Stomach smooth muscle (tissue), 2 donors: ENCODE results near the gene NEURL1.

Source experiments
- H3K27ac ChIP-seq: one replicate; pipeline ENCODE4 v1.7.0; 2013; ENCODE audit warnings: mild to moderate bottlenecking, low read length, inconsistent platforms
- H3K27me3 ChIP-seq, 2 donors: one replicate each; pipeline ENCODE4 v1.7.0; 2013; ENCODE audit warnings: low read length in 2 of 2; ENCODE audit not compliant: insufficient read depth in 2 of 2, control insufficient read depth in 1 of 2
- H3K36me3 ChIP-seq, 2 donors: one replicate each; pipeline ENCODE4 v1.7.0; 2013; ENCODE audit warnings: low read length in 2 of 2; ENCODE audit not compliant: control insufficient read depth in 2 of 2, insufficient read depth in 2 of 2
- H3K4me1 ChIP-seq: one replicate; pipeline ENCODE4 v1.7.0; 2013; ENCODE audit warnings: low read length; ENCODE audit not compliant: control insufficient read depth, insufficient read depth
- H3K4me3 ChIP-seq, 2 donors: one replicate each; pipeline ENCODE4 v1.7.0; 2013; ENCODE audit warnings: low read length in 2 of 2
- H3K9ac ChIP-seq, 2 donors: one replicate each; pipeline ENCODE4 v1.7.0; 2013; ENCODE audit warnings: low read length in 2 of 2, mild to moderate bottlenecking in 1 of 2
- H3K9me3 ChIP-seq, 2 donors: one replicate each; pipeline ENCODE4 v1.7.0; 2013; ENCODE audit warnings: low read length in 2 of 2; ENCODE audit not compliant: control insufficient read depth in 2 of 2
- donor health status: healthy.
- donor health status: Pancreatic carcinoma.

Gene NEURL1

GRCh38 chr10:103493362-103493915 is at the start of gene NEURL1:
NEURL1 (plus strand) TSS chr10:103493705; CDS start chr10:103494388, 683 bp downstream.
- peaks cover 29 to 30% of the 10 kb centered on the region in 2 donors for H3K27me3 ChIP-seq
- H3K27ac ChIP-seq, result no peak within 1 kb of the TSS
- H3K36me3 ChIP-seq, result no peaks in the 10 kb centered on the region
- H3K4me3 ChIP-seq, result peak within 1 kb of the TSS; percentile 56 to 68
- no peak within 1 kb of the TSS for H3K9ac ChIP-seq
- H3K4me1 ChIP-seq, result peaks cover 13% of the 10 kb centered on the region
- no peaks in the 10 kb centered on the region for H3K9me3 ChIP-seq

- no peaks in the 10 kb centered on the region for H3K27me3 ChIP-seq
- H3K4me3 ChIP-seq, result no peak overlapping the region
- H3K9ac ChIP-seq, result no peak overlapping the region
- peaks cover 39 to 65% of the 10 kb centered on the region in 2 donors for H3K36me3 ChIP-seq
- H3K27ac ChIP-seq, result no peak overlapping the region
- H3K4me1 ChIP-seq, result peaks cover 36% of the 10 kb centered on the region
- H3K9me3 ChIP-seq, result no peaks in the 10 kb centered on the region
Measured at GRCh38 chr10:103444478-103444877, 49.0 kb upstream of the NEURL1 start.

- H3K9ac ChIP-seq, result no peak overlapping the region
- no peaks in the 10 kb centered on the region for H3K27me3 ChIP-seq
- no peaks in the 10 kb centered on the region for H3K9me3 ChIP-seq
- H3K4me1 ChIP-seq, result peaks cover 45% of the 10 kb centered on the region
- H3K36me3 ChIP-seq, result peaks cover 38 to 61% of the 10 kb centered on the region in 2 donors
- H3K27ac ChIP-seq, result peak overlapping the region; percentile 69
- no peak overlapping the region for H3K4me3 ChIP-seq
Measured at GRCh38 chr10:103445366-103445765, 48.1 kb upstream of the NEURL1 start.

- peaks cover 33 to 55% of the 10 kb centered on the region in 2 donors for H3K36me3 ChIP-seq
- H3K27me3 ChIP-seq, result no peaks in the 10 kb centered on the region
- peaks cover 49% of the 10 kb centered on the region for H3K4me1 ChIP-seq
- H3K9me3 ChIP-seq, result no peaks in the 10 kb centered on the region
- H3K4me3 ChIP-seq, result no peak overlapping the region
- no peak overlapping the region for H3K9ac ChIP-seq
- H3K27ac ChIP-seq, result peak overlapping the region; percentile 69
Measured at GRCh38 chr10:103445767-103446567, 47.5 kb upstream of the NEURL1 start.

GRCh38 chr10:103447187-103447586 is 46.3 kb upstream of the NEURL1 start:
- peaks cover 33 to 49% of the 10 kb centered on the region in 2 donors for H3K36me3 ChIP-seq
- no peaks in the 10 kb centered on the region for H3K27me3 ChIP-seq
- H3K4me3 ChIP-seq, result no peak overlapping the region
- H3K27ac ChIP-seq, result no peak overlapping the region
- H3K9me3 ChIP-seq, result no peaks in the 10 kb centered on the region
- peaks cover 59% of the 10 kb centered on the region for H3K4me1 ChIP-seq
- no peak overlapping the region for H3K9ac ChIP-seq

GRCh38 chr10:103448746-103449145 is 44.8 kb upstream of the NEURL1 start:
- peaks cover 67% of the 10 kb centered on the region for H3K4me1 ChIP-seq
- H3K9me3 ChIP-seq, result no peaks in the 10 kb centered on the region
- H3K4me3 ChIP-seq, result peak overlapping the region in 1 of 2 donors; percentile 86
- no peaks in the 10 kb centered on the region for H3K27me3 ChIP-seq
- peaks cover 18 to 40% of the 10 kb centered on the region in 2 donors for H3K36me3 ChIP-seq
- no peak overlapping the region for H3K9ac ChIP-seq
- peak overlapping the region; percentile 18 for H3K27ac ChIP-seq

- peak overlapping the region; percentile 18 for H3K27ac ChIP-seq
- H3K4me1 ChIP-seq, result peaks cover 63% of the 10 kb centered on the region
- H3K4me3 ChIP-seq, result peak overlapping the region in 1 of 2 donors; percentile 86
- peaks cover 12 to 33% of the 10 kb centered on the region in 2 donors for H3K36me3 ChIP-seq
- H3K9ac ChIP-seq, result no peak overlapping the region
- H3K27me3 ChIP-seq, result no peaks in the 10 kb centered on the region
- no peaks in the 10 kb centered on the region for H3K9me3 ChIP-seq
Measured at GRCh38 chr10:103449208-103450144, 44.0 kb upstream of the NEURL1 start.

GRCh38 chr10:103450201-103450695 is 43.3 kb upstream of the NEURL1 start:
- H3K27me3 ChIP-seq, result no peaks in the 10 kb centered on the region
- peak overlapping the region; percentile 74 to 86 for H3K4me3 ChIP-seq
- H3K9me3 ChIP-seq, result no peaks in the 10 kb centered on the region
- peak overlapping the region; percentile 64 to 66 for H3K9ac ChIP-seq
- peaks cover 59% of the 10 kb centered on the region for H3K4me1 ChIP-seq
- H3K27ac ChIP-seq, result peak overlapping the region; percentile 60
- H3K36me3 ChIP-seq, result peaks cover 7 to 25% of the 10 kb centered on the region in 2 donors

- peak overlapping the region; percentile 66 to 79 for H3K9ac ChIP-seq
- H3K36me3 ChIP-seq, result peaks cover 7 to 22% of the 10 kb centered on the region in 2 donors
- H3K4me1 ChIP-seq, result peaks cover 52% of the 10 kb centered on the region
- peak overlapping the region; percentile 74 to 86 for H3K4me3 ChIP-seq
- H3K27me3 ChIP-seq, result no peaks in the 10 kb centered on the region
- no peaks in the 10 kb centered on the region for H3K9me3 ChIP-seq
- peak overlapping the region; percentile 60 for H3K27ac ChIP-seq
Measured at GRCh38 chr10:103451091-103451813, 42.3 kb upstream of the NEURL1 start.
